GM12878 (cell line): ENCODE data around the gene ABHD11. TPM values are rescaled to one million over a fixed set of nuclear protein-coding genes. Genes with fewer than 3 reads are reported as not detected.

Experiments used
- ATAC-seq: fragments of 200-7000 bp; cut with Tn5 transposase; 3 replicates; pipeline ENCODE4 v1.9.1; 2020; ENCODE audit warnings: mild to moderate bottlenecking, moderate library complexity
- BruUV-seq: library from RNA; stranded (reverse); fragments of 400-500 nt; replicated peaks from 2 replicates; lab custom pipeline; 2021; lab: Mats Ljungman, UMichigan
- CTCF ChIA-PET: fragments of 300-600 bp; sonication (Branson Sonifier 250); formaldehyde crosslinking; extraction: SDS; loops from one replicate; lab custom pipeline; 2021; ENCODE audit warnings: inconsistent platforms; lab: Yijun Ruan, JAX
- POLR2A ChIA-PET: fragments of 350-600 bp; formaldehyde crosslinking; extraction: SDS; loops from one replicate; lab custom pipeline; 2021; ENCODE audit warnings: inconsistent platforms; lab: Charles Lee
- RAD21 ChIA-PET: fragments of 300-600 bp; sonication (Branson Sonifier 250); formaldehyde crosslinking; loops from one replicate; lab custom pipeline; 2023; ENCODE audit warnings: antibody characterized with exemption; ENCODE audit not compliant: unreplicated experiment; lab: Charles Lee
- SMC1A ChIA-PET: fragments of 300-600 bp; sonication (Branson Sonifier 250); formaldehyde crosslinking; loops from one replicate; lab custom pipeline; 2023; ENCODE audit not compliant: unreplicated experiment, uncharacterized antibody; lab: Charles Lee
- DNase-seq: peaks from one replicate; pipeline ENCODE4 v3.0.0-alpha.2; 2011; ENCODE audit warnings: low read depth, low spot score
- FAIRE-seq: peaks from 3 replicates; lab custom pipeline; 2011; peaks lifted over from hg19 to GRCh38; lab: Jason Lieb, UNC
- H2AFZ ChIP-seq: 2 replicates; pipeline ENCODE4 v1.6.0; 2011; ENCODE audit warnings: low read depth, low read length, control low read depth; ENCODE audit not compliant: control insufficient read depth
- H3K27ac ChIP-seq: 2 replicates; pipeline ENCODE4 v1.5.1; 2011; ENCODE audit warnings: control low read depth; ENCODE audit not compliant: control insufficient read depth, insufficient read depth
- H3K27me3 ChIP-seq, 2 experiments: replicated peaks in 1 of 2; 2 replicates each; pipeline versions ENCODE4 v1.6.0 to v1.6.1; 2011; ENCODE audit warnings: low read length in 1 of 2; ENCODE audit not compliant: control insufficient read depth in 2 of 2, insufficient read depth in 2 of 2
- H3K36me3 ChIP-seq, 2 experiments: 2 replicates each; pipeline ENCODE4 v1.5.1; 2011; ENCODE audit warnings: low read length in 1 of 2; ENCODE audit not compliant: control insufficient read depth in 2 of 2, insufficient read depth in 2 of 2
- H3K4me1 ChIP-seq: 2 replicates; pipeline ENCODE4 v1.6.1; 2011; ENCODE audit warnings: mild to moderate bottlenecking, low read length, moderate library complexity, mixed read lengths; ENCODE audit not compliant: control insufficient read depth, insufficient read depth
- H3K4me2 ChIP-seq: 2 replicates; pipeline ENCODE4 v1.6.0; 2011; ENCODE audit warnings: control low read depth; ENCODE audit not compliant: control insufficient read depth, insufficient read depth
- H3K4me3 ChIP-seq: fragments of 200-600 bp; sonication (generic); 2 replicates; pipeline ENCODE4 v1.5.1; 2016
- H3K79me2 ChIP-seq: 2 replicates; pipeline ENCODE4 v1.6.0; 2011; ENCODE audit warnings: low read length; ENCODE audit not compliant: control insufficient read depth, insufficient read depth
- H3K9ac ChIP-seq: 2 replicates; pipeline ENCODE4 v1.8.0; 2011; ENCODE audit warnings: low read length, control low read depth, mixed read lengths; ENCODE audit not compliant: control insufficient read depth, insufficient read depth
- H3K9me3 ChIP-seq: replicated peaks from 3 replicates; pipeline ENCODE4 v1.5.1; 2011; ENCODE audit warnings: mild to moderate bottlenecking, low read length; ENCODE audit not compliant: control insufficient read depth, insufficient read depth
- H4K20me1 ChIP-seq: 2 replicates; pipeline ENCODE4 v1.6.0; 2011; ENCODE audit not compliant: control insufficient read depth, insufficient read depth
- CHD2 ChIP-seq: IDR thresholded peaks from 2 replicates; pipeline ENCODE4 v1.6.1; 2011; ENCODE audit warnings: low read depth, low read length, improper control_type of control experiment, borderline replicate concordance
- EED ChIP-seq: sonication (generic); IDR thresholded peaks from 2 replicates; pipeline ENCODE4 v1.6.1; 2016; ENCODE audit warnings: antibody characterized with exemption, low read depth
- HDGF ChIP-seq: fragments of 450-650 bp; IDR thresholded peaks from 2 replicates; pipeline ENCODE4 v1.6.1; 2016; ENCODE audit warnings: antibody characterized with exemption
- NBN ChIP-seq: fragments of 450-650 bp; IDR thresholded peaks from 2 replicates; pipeline ENCODE4 v1.6.1; 2016
- NFYB ChIP-seq: IDR thresholded peaks from 2 replicates; pipeline ENCODE4 v1.6.1; 2011; ENCODE audit warnings: low read depth, mild to moderate bottlenecking, low read length, improper control_type of control experiment, moderate library complexity; ENCODE audit not compliant: insufficient read depth
- NR2C1 ChIP-seq: fragments of 450-650 bp; IDR thresholded peaks from 2 replicates; pipeline ENCODE4 v1.6.1; 2017; ENCODE audit warnings: antibody characterized with exemption, mild to moderate bottlenecking, moderate library complexity
- PML ChIP-seq: IDR thresholded peaks from 2 replicates; pipeline ENCODE4 v1.6.1; 2012; ENCODE audit warnings: low read length, inconsistent platforms
- PRDM15 ChIP-seq: fragments of 450-650 bp; formaldehyde crosslinking; IDR thresholded peaks from 2 replicates; pipeline ENCODE4 v1.4.0; 2020; ENCODE audit warnings: mild to moderate bottlenecking, moderate library complexity
- SRF ChIP-seq, 2 experiments: IDR thresholded peaks; 2 replicates each; pipeline ENCODE4 v1.6.1; 2011; ENCODE audit warnings: low read depth in 2 of 2, low read length in 2 of 2, mild to moderate bottlenecking in 1 of 2, moderate library complexity in 1 of 2
- SUZ12 ChIP-seq: fragments of 200-600 bp; sonication (generic); IDR thresholded peaks from one replicate; pipeline ENCODE4 v1.6.1; 2018; ENCODE audit warnings: antibody characterized with exemption, mild to moderate bottlenecking; ENCODE audit not compliant: unreplicated experiment
- TBL1XR1 ChIP-seq: IDR thresholded peaks from 2 replicates; pipeline ENCODE4 v1.6.1; 2012; ENCODE audit warnings: low read depth, low read length, improper control_type of control experiment
- ZBTB40 ChIP-seq: fragments of 450-650 bp; IDR thresholded peaks from 2 replicates; pipeline ENCODE4 v1.6.1; 2016; ENCODE audit warnings: mild to moderate bottlenecking, moderate library complexity, borderline replicate concordance
- ZNF384 ChIP-seq: IDR thresholded peaks from 2 replicates; pipeline ENCODE4 v1.6.1; 2012; ENCODE audit warnings: low read depth, mild to moderate bottlenecking, low read length, improper control_type of control experiment, borderline replicate concordance
- WGBS: methylation state at CpG from one replicate; pipeline ENCODE4 v1.1.6; 2016; ENCODE audit warnings: low lambda C conversion rate; ENCODE audit not compliant: insufficient replicate concordance, insufficient coverage; ENCODE audit errors: missing lambda C conversion rate; 5-methylcytosine and 5-hydroxymethylcytosine counted together
- in situ Hi-C: fragments of 300-500 bp; cut with MboI; formaldehyde crosslinking; loops from 9 replicates; pipeline ENCODE4 v1.14.3; 2018; ENCODE audit warnings: mixed read lengths
- intact Hi-C: fragments of 100-400 bp; cut with micrococcal nuclease; formaldehyde crosslinking; loops from one replicate; pipeline ENCODE4 v1.14.2; 2022; ENCODE audit not compliant: unreplicated experiment
- polyA plus RNA-seq, 11 experiments: library from polyadenylated mRNA; depleted of rRNA in 4 of 11; unstranded in 6 of 11; stranded (reverse) in 5 of 11; fragments of >200 nt; fragmentation: Nextera tagmentation in 4 of 11; fragmentation: Illumina TruSeq in 1 of 11; extraction: Ambion mirVana in 4 of 11; extraction: Trizol in 1 of 11; gene quantifications; 1 replicate in 1 of 11; 2 replicates in 10 of 11; pipeline versions ENCODE4 v1.2.1 to v1.2.3, GENCODE V29; 2011 to 2016; ENCODE audit warnings: inconsistent platforms in 2 of 11, missing spikeins in 2 of 11, low read depth in 1 of 11
- total RNA-seq, 4 experiments: library from RNA; depleted of rRNA in 3 of 4; stranded (reverse); fragments of >200 nt in 3 of 4; fragmentation: Illumina TruSeq in 1 of 4; extraction: Trizol in 1 of 4; gene quantifications; 2 replicates each; pipeline versions ENCODE4 v1.2.1 to v1.2.3, GENCODE V29; 2013 to 2021
- TF ChIP-seq, protein P1 (sequence below): IDR thresholded peaks from 2 replicates; pipeline ENCODE4 v1.6.1; 2011; ENCODE audit warnings: borderline replicate concordance, low read depth, mild to moderate bottlenecking, moderate library complexity, mixed read lengths, low read length; ENCODE audit not compliant: insufficient read depth; ENCODE audit errors: extremely low read length

Gene ABHD11
- total and polyA plus RNA-seq, 10 of the 15 experiments (the other 5 are each of a cell fraction or from before 2014, with no cell fraction given), result 2.8 to 24.8 (median 10.1) TPM

DNA sequence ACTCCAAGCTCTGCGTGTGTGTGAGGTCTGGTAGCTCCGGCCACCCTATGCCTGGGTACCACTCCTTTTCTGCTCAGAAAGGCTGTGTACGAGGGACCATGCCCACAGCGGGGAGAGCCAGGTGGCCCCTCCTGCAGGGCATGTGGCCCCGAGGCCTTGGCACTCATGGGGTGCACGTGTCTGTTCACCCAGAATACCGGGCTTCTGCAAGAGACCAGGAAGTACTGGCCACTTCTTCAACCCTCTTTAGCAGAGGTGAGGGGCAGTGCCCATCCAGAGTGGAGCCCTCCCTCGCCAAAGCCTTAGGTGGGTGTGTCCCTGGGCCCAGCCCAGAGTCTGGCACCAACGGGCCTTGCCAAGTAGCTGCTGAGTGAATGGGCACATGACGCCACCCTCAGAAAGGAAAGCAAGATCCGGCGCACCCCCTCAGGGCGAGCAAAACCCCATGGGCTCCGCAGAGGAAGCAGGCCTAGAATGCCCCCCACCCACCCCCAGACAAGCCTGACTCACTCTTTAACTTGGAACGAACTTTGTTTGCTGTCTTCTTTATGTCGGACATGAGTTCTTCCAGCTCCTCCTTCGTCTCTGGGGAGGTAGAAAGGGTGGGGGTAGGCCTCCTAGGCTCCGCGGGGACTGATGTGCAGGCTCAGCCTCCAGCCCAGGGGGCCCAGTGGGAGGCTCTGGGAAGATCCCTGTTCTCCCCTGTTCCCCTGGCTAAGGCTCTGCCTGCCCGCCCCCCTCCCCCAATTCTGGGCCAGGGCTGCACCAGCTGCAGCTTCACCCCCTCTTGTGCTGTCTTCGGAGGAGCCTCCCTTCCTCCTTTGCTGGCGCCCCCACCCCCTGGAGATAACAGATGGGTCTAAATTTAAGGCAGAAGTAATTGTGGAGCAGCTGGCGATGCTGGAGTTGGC lies 33.7 kb downstream of the ABHD11 start:
- ChIA-PET POLR2A (interaction anchor here (0.6 to 0.7 kb wide), 2 partner anchors 74 to 659 kb away, joined by 3 to 4 read pairs; no protein-coding TSS in a partner anchor), CTCF (no interaction called here), RAD21 (no interaction called here), SMC1A (no interaction called here)
- peaks cover 0 to under 1% of the 10 kb centered on the region in 2 experiments; a peak in 3 of 4 replicates for H3K36me3 ChIP-seq
- H4K20me1 ChIP-seq, result no peaks in the 10 kb centered on the region
- intact Hi-C loops, result no loop called here
- H2AFZ ChIP-seq, result no peak overlapping the region
- 71% methylated on average over 23 of the region's 23 CpGs for WGBS
- H3K4me2 ChIP-seq, result no peak overlapping the region
- no peak overlapping the region for H3K4me3 ChIP-seq
- H3K9me3 ChIP-seq, result no peaks in the 10 kb centered on the region
- no peak overlapping the region for H3K27ac ChIP-seq
- no peak overlapping the region for H3K9ac ChIP-seq
- H3K4me1 ChIP-seq, result no peaks in the 10 kb centered on the region
- no TSS peak for BruUV-seq
- ATAC-seq (no peak), FAIRE-seq (no peak), DNase-seq (no peak)
- no peak for TF ChIP-seq CHD2
- TF ChIP-seq ZNF384, result no peak
- TF ChIP-seq SUZ12, result no peak
- no peak for TF ChIP-seq NR2C1
- no peak for TF ChIP-seq EED
- no peak for TF ChIP-seq HDGF
- TF ChIP-seq, protein P1, sequence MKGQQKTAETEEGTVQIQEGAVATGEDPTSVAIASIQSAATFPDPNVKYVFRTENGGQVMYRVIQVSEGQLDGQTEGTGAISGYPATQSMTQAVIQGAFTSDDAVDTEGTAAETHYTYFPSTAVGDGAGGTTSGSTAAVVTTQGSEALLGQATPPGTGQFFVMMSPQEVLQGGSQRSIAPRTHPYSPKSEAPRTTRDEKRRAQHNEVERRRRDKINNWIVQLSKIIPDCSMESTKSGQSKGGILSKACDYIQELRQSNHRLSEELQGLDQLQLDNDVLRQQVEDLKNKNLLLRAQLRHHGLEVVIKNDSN, result no peak
- no peak for TF ChIP-seq SRF (IDR thresholded peaks at IDR 0.05; ENCODE audit: low read depth in 2 of 2, low read length in 2 of 2)
- TF ChIP-seq NFYB, result no peak
- no peak for TF ChIP-seq PRDM15 (CRISPR knock-in tag)
- no peak for TF ChIP-seq ZBTB40
- no peak for TF ChIP-seq PML
- no peak for TF ChIP-seq TBL1XR1
- no peak for TF ChIP-seq NBN
- H3K79me2 ChIP-seq, result no peaks in the 10 kb centered on the region
- in situ Hi-C loops, result no loop called here
- H3K27me3 ChIP-seq, result no peaks in the 10 kb centered on the region
